A673 (cell line): ENCODE data around the gene SORD.
"Not testable (repeated sequence)": the region's sequence is repeated elsewhere in the genome, so short reads cannot be mapped to it uniquely, and the experiment has no call there.

Source experiments
- EZH2 ChIP-seq: fragments of 200-600 bp; sonication (generic); IDR thresholded peaks from 2 replicates; pipeline ENCODE4 v1.6.1; 2017; ENCODE audit warnings: borderline replicate concordance, low read depth, mild to moderate bottlenecking, mixed read lengths, antibody characterized with exemption, low read length; ENCODE audit not compliant: poor library complexity, severe bottlenecking
- TF ChIP-seq, protein P1 (sequence below): fragments of 300-800, 200-600 bp; sonication (generic); conservative IDR thresholded peaks from 2 replicates; pipeline ENCODE4 v1.5.1; 2017; ENCODE audit warnings: low read depth, mild to moderate bottlenecking, antibody characterized with exemption, low read length, moderate library complexity, mixed read lengths

GRCh38 chr15:45001180-45001579, 21.8 kb upstream of the SORD start:
- TF ChIP-seq, protein P1, sequence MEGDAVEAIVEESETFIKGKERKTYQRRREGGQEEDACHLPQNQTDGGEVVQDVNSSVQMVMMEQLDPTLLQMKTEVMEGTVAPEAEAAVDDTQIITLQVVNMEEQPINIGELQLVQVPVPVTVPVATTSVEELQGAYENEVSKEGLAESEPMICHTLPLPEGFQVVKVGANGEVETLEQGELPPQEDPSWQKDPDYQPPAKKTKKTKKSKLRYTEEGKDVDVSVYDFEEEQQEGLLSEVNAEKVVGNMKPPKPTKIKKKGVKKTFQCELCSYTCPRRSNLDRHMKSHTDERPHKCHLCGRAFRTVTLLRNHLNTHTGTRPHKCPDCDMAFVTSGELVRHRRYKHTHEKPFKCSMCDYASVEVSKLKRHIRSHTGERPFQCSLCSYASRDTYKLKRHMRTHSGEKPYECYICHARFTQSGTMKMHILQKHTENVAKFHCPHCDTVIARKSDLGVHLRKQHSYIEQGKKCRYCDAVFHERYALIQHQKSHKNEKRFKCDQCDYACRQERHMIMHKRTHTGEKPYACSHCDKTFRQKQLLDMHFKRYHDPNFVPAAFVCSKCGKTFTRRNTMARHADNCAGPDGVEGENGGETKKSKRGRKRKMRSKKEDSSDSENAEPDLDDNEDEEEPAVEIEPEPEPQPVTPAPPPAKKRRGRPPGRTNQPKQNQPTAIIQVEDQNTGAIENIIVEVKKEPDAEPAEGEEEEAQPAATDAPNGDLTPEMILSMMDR = not testable (repeated sequence)
- not testable (repeated sequence) for TF ChIP-seq EZH2
